ENCODE data around the gene RAB1A.

The RAB1A gene

GRCh38 chr2:65081232-65081685, 48.6 kb downstream of the RAB1A start:
- DNase-seq = peak; percentile 42

GRCh38 chr2:65079017-65079416, 50.9 kb downstream of the RAB1A start:
- DNase-seq = no peak

GRCh38 chr2:65077898-65078297, 52.0 kb downstream of the RAB1A start:
- DNase-seq = peak; percentile 48

- peak; percentile 42 for DNase-seq
These were observed 53.6 kb downstream of the RAB1A start for GRCh38 chr2:65076345-65076710.

GRCh38 chr2:65075605-65076344, 54.1 kb downstream of the RAB1A start:
- peak; percentile 37 for DNase-seq

- no peak for DNase-seq
These were observed 54.7 kb downstream of the RAB1A start for GRCh38 chr2:65075176-65075575.

- no peak for DNase-seq
These were observed 55.9 kb downstream of the RAB1A start for GRCh38 chr2:65073879-65074565.

- DNase-seq = no peak
These were observed 57.5 kb downstream of the RAB1A start for GRCh38 chr2:65072181-65072970.

- DNase-seq = no peak
These were observed 58.3 kb downstream of the RAB1A start for GRCh38 chr2:65071499-65072180.

GRCh38 chr2:65070856-65071255, 59.0 kb downstream of the RAB1A start:
- DNase-seq = peak; percentile 49

GRCh38 chr2:65070172-65070830, 59.6 kb downstream of the RAB1A start:
- peak; percentile 53 for DNase-seq

- DNase-seq = no peak
These were observed 60.5 kb downstream of the RAB1A start for GRCh38 chr2:65069439-65069824.

GRCh38 chr2:65067806-65068553, 61.9 kb downstream of the RAB1A start:
- DNase-seq = peak; percentile 50

GRCh38 chr2:65064728-65065552, 65.0 kb downstream of the RAB1A start:
- peak; percentile 50 for DNase-seq

- peak; percentile 36 for DNase-seq
These were observed 66.8 kb downstream of the RAB1A start for GRCh38 chr2:65062843-65063825.

GRCh38 chr2:65061910-65062339, 68.0 kb downstream of the RAB1A start:
- DNase-seq = no peak

GRCh38 chr2:65061146-65061909, 68.6 kb downstream of the RAB1A start:
- no peak for DNase-seq

GRCh38 chr2:65059071-65059470, 70.8 kb downstream of the RAB1A start:
- DNase-seq = no peak

Measured in activated CD8-positive, alpha-beta memory T cell treated with anti-CD3 and anti-CD28 coated beads, Interleukin-2, amount 50 U/mL, for 48 hours (primary cell).